Activated CD4-positive, alpha-beta memory T cell treated with anti-CD3 and anti-CD28 coated beads, Interleukin-2, amount 10 ng/mL, durations not matched to agents 7 days and 5 days (primary cell): Measurements from ENCODE around the gene BEGAIN. TPM values are rescaled to one million over a fixed set of nuclear protein-coding genes. Genes with fewer than 3 reads are reported as not detected.

ENCODE experiments used
- CTCF ChIA-PET: fragments of 350-600 bp; sonication (Branson Sonifier 250); formaldehyde crosslinking; loops from one replicate; lab custom pipeline; 2021; ENCODE audit warnings: antibody characterized with exemption, inconsistent platforms; lab: Charles Lee
- POLR2A ChIA-PET: fragments of 350-600 bp; sonication (Branson Sonifier 250); formaldehyde crosslinking; loops from one replicate; lab custom pipeline; 2021; ENCODE audit warnings: antibody characterized with exemption; lab: Charles Lee
- DNase-seq: peaks from one replicate; pipeline ENCODE4 v3.0.0-alpha.2; 2020
- H3K27ac Mint-ChIP-seq: one replicate; pipeline ENCODE4 v1.8.0; 2021; ENCODE audit warnings: mild to moderate bottlenecking, mixed read lengths
- H3K27me3 Mint-ChIP-seq: one replicate; pipeline ENCODE4 v1.8.0; 2021; ENCODE audit warnings: mixed read lengths
- H3K36me3 Mint-ChIP-seq: one replicate; pipeline ENCODE4 v1.8.0; 2021; ENCODE audit warnings: low read depth, mixed read lengths
- H3K4me1 Mint-ChIP-seq: one replicate; pipeline ENCODE4 v1.8.0; 2021; ENCODE audit warnings: mixed read lengths
- H3K4me3 Mint-ChIP-seq: one replicate; pipeline ENCODE4 v1.8.0; 2021; ENCODE audit warnings: mild to moderate bottlenecking, mixed read lengths
- H3K9me3 Mint-ChIP-seq: one replicate; pipeline ENCODE4 v1.8.0; 2021; ENCODE audit warnings: mixed read lengths
- total RNA-seq, 2 experiments: library from RNA; stranded (reverse); gene quantifications; one replicate each; pipeline ENCODE4 v1.2.3, GENCODE V29; 2021

The BEGAIN gene
- total RNA-seq, 2 experiments from 2014 or later = 2.7 to 3.1 TPM

GRCh38 chr14:100562751-100563150 lies 24.5 kb downstream of the BEGAIN start:
- Mint-ChIP-seq H3K27me3 (peaks cover 17% of the 10 kb centered on the region), H3K27ac (no peak overlapping the region), H3K4me3 (no peak overlapping the region), H3K4me1 (peaks cover 13% of the 10 kb centered on the region), H3K9me3 (no peaks in the 10 kb centered on the region), H3K36me3 (no peaks in the 10 kb centered on the region)
- POLR2A ChIA-PET = no interaction called here
- no peak for DNase-seq
- CTCF ChIA-PET = no interaction called here

GRCh38 chr14:100561005-100561404 lies 26.2 kb downstream of the BEGAIN start:
- no peak for DNase-seq
- POLR2A ChIA-PET = no interaction called here

GRCh38 chr14:100560471-100560870 lies 26.7 kb downstream of the BEGAIN start:
- no peaks in the 10 kb centered on the region for H3K36me3 Mint-ChIP-seq
- no peak overlapping the region for H3K4me3 Mint-ChIP-seq
- POLR2A ChIA-PET = no interaction called here
- CTCF ChIA-PET = interaction anchor here (2.7 kb wide), 1 partner anchor 85 kb away, joined by 8 read pairs; no protein-coding TSS in a partner anchor
- no peak overlapping the region for H3K27ac Mint-ChIP-seq
- H3K4me1 Mint-ChIP-seq = peaks cover 10% of the 10 kb centered on the region
- H3K9me3 Mint-ChIP-seq = no peaks in the 10 kb centered on the region
- no peak for DNase-seq
- peaks cover 3% of the 10 kb centered on the region for H3K27me3 Mint-ChIP-seq

More at GRCh38 chr14:100561005-100561404, 26.2 kb downstream of the BEGAIN start:
- H3K4me3 Mint-ChIP-seq = no peak overlapping the region
- H3K27me3 Mint-ChIP-seq = peaks cover 5% of the 10 kb centered on the region
- CTCF ChIA-PET = no interaction called here
- H3K9me3 Mint-ChIP-seq = no peaks in the 10 kb centered on the region
- H3K36me3 Mint-ChIP-seq = no peaks in the 10 kb centered on the region
- H3K27ac Mint-ChIP-seq = no peak overlapping the region
- H3K4me1 Mint-ChIP-seq = peaks cover 10% of the 10 kb centered on the region

GRCh38 chr14:100559455-100559854 lies 27.8 kb downstream of the BEGAIN start:
- Mint-ChIP-seq H3K27ac (no peak overlapping the region), H3K4me1 (peaks cover 11% of the 10 kb centered on the region), H3K9me3 (no peaks in the 10 kb centered on the region), H3K36me3 (no peaks in the 10 kb centered on the region), H3K4me3 (no peak overlapping the region), H3K27me3 (no peaks in the 10 kb centered on the region)
- ChIA-PET CTCF (interaction anchor here (2.7 kb wide), 1 partner anchor 86 kb away, joined by 8 read pairs; no protein-coding TSS in a partner anchor), POLR2A (no interaction called here)
- DNase-seq = no peak

DNA sequence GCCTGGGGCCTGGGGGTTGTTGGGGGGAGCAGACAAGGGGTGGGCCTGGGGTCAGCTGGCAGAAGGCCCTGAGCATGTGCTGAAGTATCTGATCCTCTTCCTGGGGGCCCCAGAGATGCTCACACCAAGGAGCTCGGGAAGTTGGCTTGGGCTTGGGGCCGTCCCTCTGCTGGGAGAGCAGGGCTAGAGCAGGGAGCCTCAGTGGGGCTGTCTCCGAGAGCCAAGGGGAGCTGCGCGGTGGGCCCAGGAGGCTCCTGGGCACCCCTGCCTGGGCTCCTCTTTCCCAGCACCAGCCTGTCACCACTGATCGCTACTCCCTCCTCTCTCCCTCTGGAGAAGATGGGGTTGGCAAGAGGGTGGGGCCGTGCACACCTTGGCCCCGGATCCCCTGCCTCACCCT lies 28.3 kb downstream of the BEGAIN start:
- Mint-ChIP-seq H3K4me3 (no peak overlapping the region), H3K27ac (no peak overlapping the region), H3K27me3 (no peaks in the 10 kb centered on the region), H3K4me1 (peaks cover 13% of the 10 kb centered on the region), H3K9me3 (no peaks in the 10 kb centered on the region), H3K36me3 (no peaks in the 10 kb centered on the region)
- no peak for DNase-seq
- ChIA-PET POLR2A (no interaction called here), CTCF (interaction anchor here (2.7 kb wide), 1 partner anchor 87 kb away, joined by 8 read pairs; no protein-coding TSS in a partner anchor)

GRCh38 chr14:100558226-100558625 lies 29.0 kb downstream of the BEGAIN start:
- POLR2A ChIA-PET = no interaction called here
- Mint-ChIP-seq H3K9me3 (no peaks in the 10 kb centered on the region), H3K27me3 (no peaks in the 10 kb centered on the region), H3K4me3 (no peak overlapping the region), H3K36me3 (no peaks in the 10 kb centered on the region), H3K27ac (no peak overlapping the region), H3K4me1 (peaks cover 13% of the 10 kb centered on the region)
- CTCF ChIA-PET = interaction anchor here (2.7 kb wide), 1 partner anchor 88 kb away, joined by 8 read pairs; no protein-coding TSS in a partner anchor
- no peak for DNase-seq

- Mint-ChIP-seq H3K4me1 (peaks cover 13% of the 10 kb centered on the region), H3K27ac (no peak overlapping the region), H3K27me3 (no peaks in the 10 kb centered on the region), H3K4me3 (no peak overlapping the region), H3K9me3 (no peaks in the 10 kb centered on the region), H3K36me3 (no peaks in the 10 kb centered on the region)
- ChIA-PET CTCF (interaction anchor here (2.7 kb wide), 1 partner anchor 88 kb away, joined by 8 read pairs; no protein-coding TSS in a partner anchor), POLR2A (no interaction called here)
- DNase-seq = no peak
Measured at GRCh38 chr14:100557658-100558057, 29.6 kb downstream of the BEGAIN start.

DNA sequence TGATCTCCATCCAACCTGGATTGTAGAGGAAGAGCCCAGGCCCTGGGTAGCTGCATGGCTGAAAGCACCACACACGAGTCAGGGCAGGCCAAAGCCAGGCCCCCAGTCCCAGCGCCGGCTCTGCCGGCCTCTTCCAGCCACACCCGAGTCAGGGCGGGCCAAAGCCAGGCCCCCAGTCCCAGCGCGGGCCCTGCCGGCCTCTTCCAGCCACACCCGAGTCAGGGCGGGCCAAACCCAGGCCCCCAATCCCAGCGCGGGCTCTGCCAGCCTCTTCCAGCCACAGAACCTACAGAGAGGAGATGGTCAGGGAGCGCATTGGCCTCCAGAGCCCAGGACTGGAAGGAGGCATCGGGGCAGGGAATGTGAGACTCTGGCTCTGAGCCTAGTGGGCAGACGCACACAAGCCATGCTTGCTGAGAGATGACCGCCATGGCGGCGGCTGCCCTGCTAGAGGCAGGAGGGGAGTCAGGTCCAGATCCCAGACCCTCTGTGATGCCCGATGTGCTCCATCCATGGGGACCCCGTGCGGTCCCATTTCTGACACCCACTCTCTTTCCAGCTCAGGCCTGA lies 30.2 kb downstream of the BEGAIN start:
- Mint-ChIP-seq H3K4me3 (no peak overlapping the region), H3K36me3 (no peaks in the 10 kb centered on the region), H3K27me3 (no peaks in the 10 kb centered on the region), H3K9me3 (no peaks in the 10 kb centered on the region), H3K27ac (no peak overlapping the region), H3K4me1 (peaks cover 13% of the 10 kb centered on the region)
- DNase-seq = no peak
- ChIA-PET POLR2A (no interaction called here), CTCF (no interaction called here)

DNA sequence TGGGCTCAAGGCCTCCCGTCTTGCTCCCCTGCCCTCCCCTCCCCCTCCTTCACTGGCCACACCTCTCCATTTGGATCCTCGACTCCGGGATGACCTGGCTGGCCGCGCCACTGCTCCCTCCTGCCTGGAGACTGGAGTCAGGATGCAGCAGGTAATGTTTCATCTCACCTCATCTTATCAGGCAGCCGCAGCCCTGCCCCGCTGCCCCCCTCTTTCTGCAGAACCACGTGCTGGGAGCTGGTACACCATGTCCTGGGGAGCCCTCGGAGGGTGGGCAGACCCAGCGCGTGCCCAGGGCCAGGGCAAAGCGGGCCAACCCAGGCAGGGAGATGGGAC lies 31.1 kb downstream of the BEGAIN start:
- Mint-ChIP-seq H3K9me3 (no peaks in the 10 kb centered on the region), H3K4me1 (peaks cover 13% of the 10 kb centered on the region), H3K4me3 (no peak overlapping the region), H3K27ac (no peak overlapping the region), H3K36me3 (no peaks in the 10 kb centered on the region), H3K27me3 (no peaks in the 10 kb centered on the region)
- no peak for DNase-seq
- CTCF ChIA-PET = interaction anchor here (0.7 to 1.1 kb wide), 2 partner anchors 10 to 90 kb away, joined by 3 to 4 read pairs; no protein-coding TSS in a partner anchor
- POLR2A ChIA-PET = no interaction called here

- Mint-ChIP-seq H3K4me3 (no peak overlapping the region), H3K36me3 (no peaks in the 10 kb centered on the region), H3K27ac (no peak overlapping the region), H3K27me3 (no peaks in the 10 kb centered on the region), H3K9me3 (no peaks in the 10 kb centered on the region), H3K4me1 (peaks cover 13% of the 10 kb centered on the region)
- CTCF ChIA-PET = interaction anchor here (0.7 to 1.1 kb wide), 2 partner anchors 9 to 90 kb away, joined by 3 to 4 read pairs; no protein-coding TSS in a partner anchor
- no peak for DNase-seq
- POLR2A ChIA-PET = no interaction called here
Measured at GRCh38 chr14:100555436-100556139, 31.6 kb downstream of the BEGAIN start.

DNA sequence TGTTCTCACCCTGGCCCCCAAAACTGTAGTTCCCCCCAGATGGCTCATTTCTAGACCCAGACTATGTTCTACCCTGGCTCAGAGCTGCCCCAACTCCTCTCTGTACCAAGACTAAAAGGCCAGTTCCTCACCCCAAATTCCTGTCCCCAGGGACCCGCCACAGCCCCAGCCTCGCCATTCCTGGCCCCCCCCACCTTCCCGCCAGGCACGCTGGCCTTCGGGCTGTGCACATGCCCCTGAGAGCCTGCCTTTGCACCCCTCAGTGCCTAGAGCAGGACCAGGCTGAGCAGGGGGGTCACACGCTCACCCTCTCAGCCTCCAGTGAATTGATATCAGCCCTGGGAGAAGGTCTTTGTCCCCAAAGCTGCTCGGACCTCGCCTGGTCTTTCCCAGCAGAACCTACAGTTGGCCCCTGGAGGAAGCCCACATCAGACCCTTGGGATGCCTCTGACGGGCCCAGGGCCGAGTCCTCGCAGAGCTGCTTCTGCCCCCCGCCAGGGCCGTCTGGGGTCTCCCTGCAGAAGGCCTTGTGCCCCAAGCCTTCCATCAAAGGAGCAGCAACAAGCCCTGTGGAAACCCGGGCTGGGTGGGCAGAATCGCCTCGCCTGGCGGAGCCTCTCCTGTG lies 32.4 kb downstream of the BEGAIN start:
- Mint-ChIP-seq H3K4me1 (peaks cover 13% of the 10 kb centered on the region), H3K36me3 (no peaks in the 10 kb centered on the region), H3K27me3 (no peaks in the 10 kb centered on the region), H3K4me3 (no peak overlapping the region), H3K27ac (no peak overlapping the region), H3K9me3 (no peaks in the 10 kb centered on the region)
- no peak for DNase-seq
- POLR2A ChIA-PET = no interaction called here
- CTCF ChIA-PET = interaction anchor here (1.1 kb wide), 1 partner anchor 91 kb away, joined by 4 read pairs; no protein-coding TSS in a partner anchor

DNA sequence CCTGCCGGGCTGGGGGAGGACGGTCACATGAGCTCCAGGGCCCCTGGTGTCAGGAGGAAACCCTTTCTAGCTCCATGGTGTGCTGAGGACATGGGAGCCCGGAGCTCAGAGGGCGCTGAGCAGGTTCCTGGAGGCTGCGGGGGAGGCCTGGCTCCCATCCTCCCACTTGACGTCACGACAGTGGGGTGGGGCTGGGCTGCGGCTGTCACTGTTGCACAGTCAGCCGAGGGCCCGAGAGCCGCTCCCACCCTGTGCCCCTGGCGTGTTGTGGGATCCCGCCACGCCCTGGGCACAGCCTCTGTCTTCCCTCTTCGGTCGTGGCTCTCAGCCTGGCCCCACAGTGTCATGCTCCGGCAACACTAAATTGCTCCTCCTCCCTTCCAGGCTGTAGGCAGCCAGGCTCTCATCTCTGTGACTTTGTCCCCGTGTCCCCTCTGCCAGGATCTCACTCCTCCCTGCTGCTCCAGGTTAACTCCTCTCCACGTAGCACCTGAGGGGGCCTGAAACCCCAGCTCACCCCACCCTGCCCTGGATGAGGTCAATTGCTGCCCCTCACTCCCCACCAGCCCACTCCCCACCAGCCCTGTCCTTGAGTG lies 33.0 kb downstream of the BEGAIN start:
- Mint-ChIP-seq H3K4me3 (no peak overlapping the region), H3K27me3 (no peaks in the 10 kb centered on the region), H3K36me3 (no peaks in the 10 kb centered on the region), H3K27ac (no peak overlapping the region), H3K9me3 (no peaks in the 10 kb centered on the region), H3K4me1 (peaks cover 16% of the 10 kb centered on the region)
- POLR2A ChIA-PET = no interaction called here
- CTCF ChIA-PET = no interaction called here
- peak; percentile 48 for DNase-seq

DNA sequence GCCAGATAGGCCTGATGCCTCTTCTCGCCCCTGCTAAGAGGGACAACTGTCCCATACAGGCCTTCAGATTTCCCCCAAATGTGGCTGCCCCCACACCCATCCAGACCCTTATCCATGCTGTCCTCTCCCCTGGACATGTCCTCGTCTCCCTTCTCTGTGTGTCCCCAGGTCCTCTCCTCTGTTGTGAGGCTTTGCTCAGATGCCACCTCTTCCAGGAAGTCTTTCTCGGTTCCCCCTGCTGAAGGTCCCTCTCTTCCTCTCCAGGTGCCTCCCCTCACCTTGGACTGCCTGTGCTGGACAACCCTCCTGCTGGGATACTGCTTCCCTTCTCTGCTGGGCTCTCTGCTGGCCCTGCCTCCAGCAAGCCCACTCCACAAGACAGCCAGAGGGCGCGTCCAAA lies 33.7 kb downstream of the BEGAIN start:
- ChIA-PET POLR2A (no interaction called here), CTCF (no interaction called here)
- Mint-ChIP-seq H3K36me3 (no peaks in the 10 kb centered on the region), H3K4me1 (peaks cover 19% of the 10 kb centered on the region), H3K27ac (no peak overlapping the region), H3K4me3 (no peak overlapping the region), H3K9me3 (no peaks in the 10 kb centered on the region), H3K27me3 (no peaks in the 10 kb centered on the region)
- DNase-seq = no peak
